SW480 (cell line): Measurements from ENCODE around the gene MYO1E.
"Not testable (repeated sequence)": the region's sequence is repeated elsewhere in the genome, so short reads cannot be mapped to it uniquely, and the experiment has no call there.

Source experiments
- DNase-seq: peaks from one replicate; pipeline ENCODE4 v3.0.0-alpha.2; 2016; ENCODE audit warnings: low spot score

The MYO1E gene

DNA sequence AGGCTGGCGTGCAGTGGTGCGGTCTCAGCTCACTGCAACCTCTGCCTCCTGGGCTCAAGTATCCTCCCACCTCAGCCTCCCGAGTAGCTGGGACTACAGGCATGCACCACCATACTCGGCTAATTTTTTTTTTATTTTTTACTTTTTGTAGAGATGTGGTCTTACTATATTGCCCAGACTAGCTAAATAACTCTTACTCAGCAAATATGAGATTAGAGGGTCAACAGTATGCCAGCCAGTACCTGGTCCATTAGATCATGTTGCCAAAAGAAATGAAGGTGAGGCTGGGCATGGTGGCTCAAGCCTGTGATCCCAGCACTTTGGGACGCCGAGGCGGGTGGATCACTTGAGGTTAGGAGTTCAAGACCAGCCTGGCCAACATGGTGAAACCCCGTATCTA, 210.6 kb downstream of the MYO1E start:
- DNase-seq, result not testable (repeated sequence)

DNA sequence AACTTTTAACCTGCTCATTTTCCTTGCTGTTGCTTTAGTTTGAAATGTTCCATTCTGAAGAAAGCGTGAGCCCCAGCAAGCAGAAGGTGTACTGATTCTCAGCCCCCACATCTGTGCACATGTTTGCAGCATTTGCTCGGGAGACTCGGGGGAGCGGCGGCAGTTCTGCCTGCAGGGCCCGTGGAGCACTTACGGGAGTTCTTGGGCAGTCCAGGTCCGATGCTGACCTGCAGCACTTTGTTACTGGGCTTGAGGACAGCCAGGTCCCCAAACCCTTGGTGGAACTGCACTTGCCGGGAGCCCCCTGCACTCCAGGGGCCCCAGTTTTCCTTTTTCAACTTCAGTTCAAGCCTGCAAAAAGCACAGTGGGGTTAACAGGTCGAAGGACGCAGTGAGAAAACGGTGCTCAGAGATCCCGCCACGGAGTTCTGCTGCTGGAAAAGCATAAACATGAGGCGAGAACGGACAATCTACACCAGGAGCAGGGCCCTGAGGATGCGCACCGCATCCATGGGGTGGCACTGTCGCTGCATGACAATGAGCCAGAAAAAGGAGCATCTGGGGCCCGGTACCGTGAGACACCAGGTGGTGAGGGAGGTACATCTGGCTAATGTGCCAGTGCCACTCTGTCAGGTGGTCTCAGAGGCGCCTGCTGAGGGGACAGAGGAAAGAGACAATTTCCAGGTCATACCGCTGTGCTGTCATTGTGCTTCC, 211.6 kb downstream of the MYO1E start:
- peak; percentile 22 for DNase-seq

DNA sequence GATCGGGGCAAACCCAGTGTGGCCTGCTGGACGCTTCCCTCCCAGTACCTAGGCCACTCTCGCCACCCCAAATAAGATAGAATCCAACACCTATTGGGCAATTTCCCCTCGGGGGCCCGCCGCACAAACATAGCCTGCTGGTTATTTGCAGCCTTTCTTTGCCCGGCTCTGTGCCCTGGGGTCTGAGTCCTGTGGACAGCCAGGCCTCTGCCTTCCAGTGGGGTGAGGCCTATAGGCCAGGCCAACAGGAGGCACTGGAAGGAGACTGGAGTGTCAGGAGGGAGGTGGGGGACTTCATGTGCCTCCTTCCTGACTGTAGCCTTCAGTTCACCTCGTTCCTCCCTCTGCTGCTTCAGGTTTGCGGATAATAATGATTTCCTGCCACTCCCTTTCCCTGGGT, 213.5 kb downstream of the MYO1E start:
- DNase-seq, result no peak

DNA sequence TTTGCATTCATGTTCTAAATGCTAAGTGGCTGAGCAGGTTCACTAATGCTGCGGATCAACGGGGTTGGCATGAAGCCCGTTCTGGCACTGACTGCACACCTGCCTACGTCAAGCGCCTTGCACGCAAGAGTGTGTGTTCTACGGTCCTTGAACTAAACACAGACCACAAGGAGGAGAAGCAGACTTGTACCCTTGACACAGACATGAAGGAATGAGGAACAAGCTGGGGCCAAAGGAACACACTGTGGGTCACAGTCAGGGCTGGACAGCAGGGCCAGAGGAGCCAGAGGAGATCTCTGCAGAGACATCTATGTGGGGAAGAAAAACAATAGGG, 214.0 kb downstream of the MYO1E start:
- no peak for DNase-seq

DNA sequence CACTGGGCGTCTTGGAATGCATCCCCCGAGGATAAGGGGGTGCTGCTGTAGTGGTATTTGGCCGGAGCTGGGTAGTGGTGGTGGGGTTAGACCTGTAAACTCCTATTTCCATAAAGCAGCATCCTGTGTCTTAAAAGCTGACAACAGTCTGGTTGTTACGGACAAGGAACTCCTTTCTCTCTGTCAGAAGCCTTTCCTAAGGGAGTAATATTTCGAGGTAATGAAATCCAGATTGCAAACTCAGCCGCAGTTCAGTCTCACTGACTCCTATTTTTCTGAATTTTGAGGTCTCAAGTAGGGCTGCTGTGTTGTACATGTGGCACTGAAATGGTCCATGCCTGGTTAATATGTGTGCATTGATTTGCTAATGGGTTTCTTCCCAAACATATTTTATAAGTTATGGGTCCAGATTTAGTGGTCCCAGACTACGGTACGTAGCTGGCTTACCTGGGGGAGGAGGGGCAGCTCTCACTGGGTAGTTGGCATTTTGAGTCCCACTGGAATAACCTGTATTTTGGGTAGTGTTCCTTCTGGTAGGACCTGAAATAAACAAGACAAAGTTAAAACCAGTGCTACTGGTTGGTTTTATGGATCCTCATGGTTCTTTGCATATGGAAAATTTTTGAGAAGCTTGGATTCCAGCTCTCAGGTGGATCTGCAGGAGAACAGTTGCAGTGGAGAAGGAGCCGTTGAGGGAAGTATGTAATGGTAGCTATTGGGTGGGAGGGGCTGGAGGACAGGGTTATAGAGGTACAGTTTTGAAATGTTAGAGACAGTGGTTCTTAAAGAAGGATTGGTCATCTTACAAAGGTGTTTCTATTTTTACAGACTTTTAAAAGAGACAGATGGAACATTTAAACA, 214.6 kb downstream of the MYO1E start:
- DNase-seq, result no peak

DNA sequence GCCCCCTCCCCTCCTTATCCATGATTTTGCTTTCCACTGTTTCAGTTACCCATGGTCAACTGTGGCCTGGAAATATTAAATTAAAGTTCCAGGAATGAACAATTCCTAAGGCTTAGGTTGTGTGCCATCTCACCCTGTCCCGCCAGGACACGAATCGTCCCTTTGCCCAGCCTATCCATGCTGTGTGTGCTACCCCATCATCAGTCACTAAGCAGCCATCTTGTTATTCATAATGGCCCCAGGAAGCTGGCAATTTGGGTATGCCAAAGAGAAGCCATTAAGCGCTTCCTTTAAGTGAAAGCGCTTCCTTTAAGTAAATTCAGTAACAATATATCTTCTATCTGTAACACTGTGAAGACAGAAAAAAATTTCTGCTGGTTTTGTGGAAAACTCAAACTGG, 215.3 kb downstream of the MYO1E start:
- no peak for DNase-seq

DNA sequence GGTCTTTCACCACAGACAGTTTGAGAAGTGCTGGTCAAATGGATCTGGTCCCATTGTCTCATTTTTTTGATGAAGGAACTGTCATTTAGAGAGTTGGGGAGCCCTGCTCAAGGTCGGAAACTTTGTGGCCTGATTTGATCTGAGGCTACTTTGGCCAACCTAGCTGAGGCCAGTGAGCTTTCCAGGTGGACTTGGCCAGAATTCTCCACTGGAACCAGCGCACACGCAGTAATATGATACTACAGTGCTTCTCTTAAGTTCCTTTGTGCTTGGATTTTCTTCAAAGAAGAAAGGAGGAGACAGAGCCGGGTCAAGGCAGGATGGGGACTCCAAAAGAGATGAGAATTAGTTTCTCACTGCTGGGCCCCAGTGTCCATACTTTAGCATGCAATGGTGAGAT, 217.2 kb downstream of the MYO1E start:
- no peak for DNase-seq

DNA sequence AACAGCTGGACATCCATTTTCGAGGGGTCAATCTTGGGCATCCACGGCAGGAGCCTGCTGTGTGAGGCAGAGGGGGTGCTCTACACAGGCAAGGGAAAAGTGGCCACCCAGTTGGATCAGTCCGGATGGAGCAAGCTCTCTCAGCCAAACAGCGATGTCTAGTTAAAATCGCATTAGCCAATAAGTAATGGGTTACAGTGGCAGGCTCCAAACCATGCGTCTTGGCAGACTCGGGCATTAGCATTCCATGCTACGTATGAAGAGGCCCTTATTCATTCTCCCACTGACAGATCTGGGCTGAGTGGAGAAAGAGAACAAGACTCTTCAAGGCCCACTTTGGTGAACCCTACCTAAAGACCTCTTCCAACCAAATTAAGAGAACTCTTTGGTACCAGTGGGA, 218.4 kb downstream of the MYO1E start:
- no peak for DNase-seq

DNA sequence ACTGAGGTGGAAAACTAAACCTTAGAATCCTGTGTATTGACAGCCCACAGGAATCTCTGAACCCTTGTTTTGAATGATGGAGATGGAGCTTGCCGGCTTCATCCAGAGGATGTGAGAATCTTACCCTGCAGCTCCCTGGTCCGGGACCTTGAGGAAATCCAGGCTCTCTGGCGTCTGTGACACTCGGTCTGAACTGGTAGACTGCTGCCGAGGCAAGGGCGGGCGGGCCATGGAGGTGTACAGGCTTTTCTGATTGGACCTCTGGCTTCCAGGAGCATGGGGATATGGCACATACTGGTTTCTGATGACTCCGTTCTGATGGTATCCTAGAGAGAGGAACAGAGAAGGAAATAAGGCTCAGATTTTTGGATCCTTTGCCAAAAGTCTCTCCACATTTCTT, 219.2 kb downstream of the MYO1E start:
- DNase-seq, result no peak

DNA sequence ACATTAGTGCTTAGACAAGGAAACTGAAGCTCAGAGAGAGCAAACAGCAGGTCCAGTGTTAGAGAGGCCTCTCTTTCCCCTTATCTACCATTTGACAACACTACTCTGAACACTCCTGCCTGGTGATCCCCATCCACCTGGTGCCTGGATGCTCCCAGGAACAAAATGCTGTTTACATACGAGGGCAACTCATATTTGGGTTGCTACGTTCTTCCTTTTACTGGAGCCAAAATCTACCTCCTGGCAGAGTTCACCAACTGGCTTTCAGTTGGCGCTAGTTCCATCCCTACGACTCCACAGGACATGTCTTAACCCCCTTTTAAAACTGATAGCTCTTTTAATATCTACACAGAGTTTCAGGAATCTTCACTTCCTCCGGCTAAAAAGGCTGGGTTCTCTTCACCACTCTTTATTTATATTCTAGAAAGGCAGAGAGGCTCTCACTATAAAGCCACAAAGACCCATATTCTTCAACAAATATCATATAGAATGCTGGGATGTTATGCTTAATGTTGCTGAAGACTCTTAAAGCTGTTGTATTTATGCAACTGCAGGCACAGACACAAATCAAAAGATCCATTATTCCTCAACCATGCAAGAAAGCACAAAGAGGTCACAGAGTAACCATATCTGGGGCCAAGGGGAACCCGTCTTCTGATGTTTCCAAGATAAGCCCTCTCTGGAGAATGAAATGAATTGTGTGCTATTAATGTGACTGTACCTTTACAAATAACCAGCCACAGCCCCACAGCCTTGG, 219.8 kb downstream of the MYO1E start:
- DNase-seq, result no peak

DNA sequence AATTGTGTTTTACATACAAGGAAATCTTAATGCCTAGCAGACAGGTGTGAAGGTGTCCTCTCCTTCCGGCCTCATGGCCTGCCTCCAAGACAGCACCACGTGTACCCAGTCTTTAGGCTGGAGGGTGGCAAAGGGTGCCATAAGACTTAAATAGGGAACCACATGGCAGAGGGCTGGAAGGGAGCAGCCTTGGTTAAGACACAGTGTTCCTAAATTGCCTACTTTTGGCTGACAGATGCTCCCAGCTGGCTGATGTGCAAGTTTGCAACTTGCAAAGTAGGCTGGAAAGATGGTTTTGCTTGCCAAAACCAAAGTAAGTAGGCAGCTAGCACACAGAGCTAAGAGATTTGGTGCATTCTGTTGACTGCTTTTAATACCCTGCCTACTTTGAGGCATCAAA, 222.5 kb downstream of the MYO1E start:
- no peak for DNase-seq

DNA sequence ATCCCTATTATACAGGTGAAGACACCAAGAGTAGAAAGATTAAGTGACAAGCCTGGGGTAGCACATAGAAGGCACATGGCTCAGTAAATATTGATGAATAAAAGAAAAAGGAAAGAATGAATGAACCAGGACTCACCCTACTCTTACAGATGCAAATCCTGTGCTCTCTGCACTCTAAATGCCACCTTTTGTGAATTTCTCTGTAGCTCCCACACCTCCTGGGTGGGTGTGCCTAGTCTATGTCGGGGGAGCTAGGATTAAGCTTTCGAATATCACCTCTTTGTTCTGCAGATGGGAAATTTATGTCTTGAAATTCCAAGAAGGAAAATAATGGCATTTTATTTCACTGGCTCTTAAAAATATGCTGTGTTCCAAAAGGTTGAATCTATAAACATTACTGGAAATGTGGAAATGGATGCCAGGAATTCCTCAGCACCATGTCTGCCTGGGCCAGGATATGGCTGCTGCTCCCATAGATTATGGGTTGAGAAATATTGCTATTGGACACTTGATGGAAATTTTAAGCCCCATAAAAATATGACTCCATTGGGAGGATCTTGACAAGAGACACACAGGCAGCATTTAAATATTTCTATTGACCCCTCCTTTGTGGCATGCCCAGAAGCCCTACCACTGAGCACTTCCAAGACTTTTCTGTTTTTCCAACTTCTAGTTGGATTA, 224.4 kb downstream of the MYO1E start:
- DNase-seq, result no peak

DNA sequence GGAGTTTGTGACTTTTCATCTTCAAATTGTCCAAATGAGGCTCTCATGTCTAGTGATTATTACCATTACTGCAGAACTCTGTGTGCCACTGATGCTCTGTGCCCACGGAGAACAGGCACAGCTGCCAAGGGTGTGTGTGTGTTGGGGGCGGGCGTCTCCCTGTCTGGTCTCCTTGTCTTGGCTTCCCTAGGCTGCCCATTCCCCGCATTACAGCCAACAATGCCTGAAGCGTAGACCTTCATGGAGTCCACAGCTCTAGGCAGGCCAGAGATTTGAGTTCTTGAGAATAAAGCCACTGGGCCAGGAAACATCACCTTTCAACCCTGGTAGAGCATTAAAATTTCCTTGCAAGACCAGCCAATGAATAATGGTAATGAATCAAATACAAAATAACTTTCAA, 225.0 kb downstream of the MYO1E start:
- DNase-seq, result no peak

DNA sequence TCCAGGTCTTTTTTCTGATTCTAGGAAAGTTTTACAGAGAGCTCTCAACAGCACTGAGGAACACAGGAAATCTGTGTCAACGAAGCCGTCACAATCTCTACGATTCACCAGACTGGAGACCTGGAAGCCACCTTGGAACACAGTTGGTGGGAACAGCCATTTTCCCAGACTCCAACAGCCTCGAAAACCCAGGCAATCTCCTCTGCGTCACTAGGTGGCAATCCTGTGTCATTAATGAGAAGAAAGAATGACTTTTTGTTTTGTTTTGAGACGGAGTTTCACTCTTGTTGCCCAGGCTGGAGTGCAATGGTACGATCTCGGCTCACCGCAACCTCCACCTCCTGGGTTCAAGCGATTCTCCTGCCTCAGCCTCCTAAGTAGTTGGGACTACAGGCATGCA, 228.1 kb downstream of the MYO1E start:
- not testable (repeated sequence) for DNase-seq

DNA sequence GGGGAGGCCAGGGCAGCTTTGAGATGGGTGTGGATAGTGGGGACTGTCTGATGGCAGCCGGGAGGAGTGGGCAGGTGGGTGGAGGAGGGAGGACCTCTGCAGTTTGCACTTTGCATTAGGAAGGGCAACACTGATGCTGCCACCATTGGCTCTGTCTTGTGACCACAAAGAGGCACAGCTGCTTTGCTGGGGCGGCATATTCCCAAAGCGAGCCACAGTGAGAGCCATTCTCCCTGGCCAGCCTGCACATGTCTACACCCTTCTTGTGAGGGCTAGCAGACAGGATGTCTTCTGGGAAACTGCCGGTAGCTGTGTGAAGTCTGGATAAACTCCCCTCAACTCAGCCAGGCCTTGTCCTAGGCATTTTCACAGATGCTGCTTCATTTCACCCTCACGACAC, 229.4 kb downstream of the MYO1E start:
- DNase-seq, result no peak

DNA sequence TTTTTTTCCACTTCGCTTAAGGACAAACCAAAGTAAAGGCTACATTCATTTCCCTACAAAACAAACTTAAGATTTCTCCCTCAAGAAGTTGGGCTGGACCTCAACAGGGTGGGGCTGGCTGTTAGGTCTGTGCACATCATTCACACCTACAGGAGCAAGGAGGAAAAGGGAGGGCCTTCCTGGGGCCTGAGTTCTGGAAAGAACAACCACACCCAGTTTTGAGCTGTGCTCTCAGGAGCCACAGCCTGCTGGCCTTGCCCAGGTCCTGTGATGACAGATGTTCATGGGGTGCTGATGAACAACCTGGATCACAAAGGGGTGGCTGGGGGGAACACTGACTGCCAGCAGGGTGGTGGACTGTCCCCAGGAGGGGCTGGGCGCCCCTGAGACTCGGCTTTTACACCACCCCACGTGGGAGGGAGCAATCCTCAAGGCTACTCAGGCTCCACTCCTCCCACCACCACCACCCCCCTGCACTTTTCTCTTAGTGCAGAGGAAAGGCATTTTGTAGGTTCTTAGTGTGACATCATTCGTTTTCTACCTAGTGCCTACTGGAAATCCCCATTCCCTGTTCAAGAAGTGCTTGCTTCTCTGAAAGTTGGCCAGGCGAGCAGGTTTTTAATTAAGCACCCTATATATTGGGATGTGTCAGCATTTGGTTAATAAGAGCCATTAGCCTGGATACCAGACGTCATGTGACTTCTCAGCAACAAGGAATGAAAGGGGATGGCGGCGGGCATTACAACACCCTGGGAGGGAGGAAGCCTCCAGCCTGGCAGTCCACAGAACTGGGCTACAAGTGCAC, 232.0 kb downstream of the MYO1E start:
- no peak for DNase-seq

DNA sequence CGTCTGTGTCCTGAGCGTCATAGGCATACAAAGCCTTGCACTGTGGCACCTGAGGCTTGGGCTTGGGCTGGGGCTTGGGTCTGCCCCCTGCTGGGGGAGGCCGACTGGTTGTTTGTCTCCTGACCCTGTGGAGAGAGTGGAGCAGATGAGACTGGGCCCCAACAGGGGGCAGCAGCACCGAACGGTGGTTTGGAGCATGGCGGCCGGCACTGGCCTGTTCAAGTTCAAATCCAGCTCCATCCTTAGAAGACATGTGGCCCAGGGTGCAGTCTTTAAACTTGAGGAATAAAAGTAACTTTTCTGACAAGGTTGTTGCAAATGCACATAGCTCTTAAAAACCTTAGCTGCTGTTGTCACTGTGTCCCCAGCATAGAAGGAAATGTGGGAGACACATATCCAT, 234.4 kb downstream of the MYO1E start:
- DNase-seq, result peak; percentile 3

DNA sequence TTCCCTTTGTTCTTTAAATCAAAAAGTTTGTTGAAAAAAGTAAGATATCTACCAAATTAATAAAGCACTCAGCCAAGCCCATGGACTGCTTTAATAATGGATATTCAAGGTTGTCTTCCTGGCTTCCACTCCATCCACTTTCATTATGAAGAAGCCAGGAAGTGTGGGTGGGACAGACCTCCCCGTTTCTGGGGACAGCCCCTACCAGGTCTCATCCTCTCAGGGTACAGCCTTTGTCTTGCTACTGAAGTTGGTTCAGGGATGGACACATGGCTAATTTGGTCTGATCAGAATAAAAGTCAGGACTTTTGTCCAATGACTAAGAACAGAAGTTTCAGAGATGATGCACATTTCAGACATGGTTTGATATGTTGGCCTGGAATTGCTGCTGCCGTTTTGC, 235.1 kb downstream of the MYO1E start:
- DNase-seq, result no peak

DNA sequence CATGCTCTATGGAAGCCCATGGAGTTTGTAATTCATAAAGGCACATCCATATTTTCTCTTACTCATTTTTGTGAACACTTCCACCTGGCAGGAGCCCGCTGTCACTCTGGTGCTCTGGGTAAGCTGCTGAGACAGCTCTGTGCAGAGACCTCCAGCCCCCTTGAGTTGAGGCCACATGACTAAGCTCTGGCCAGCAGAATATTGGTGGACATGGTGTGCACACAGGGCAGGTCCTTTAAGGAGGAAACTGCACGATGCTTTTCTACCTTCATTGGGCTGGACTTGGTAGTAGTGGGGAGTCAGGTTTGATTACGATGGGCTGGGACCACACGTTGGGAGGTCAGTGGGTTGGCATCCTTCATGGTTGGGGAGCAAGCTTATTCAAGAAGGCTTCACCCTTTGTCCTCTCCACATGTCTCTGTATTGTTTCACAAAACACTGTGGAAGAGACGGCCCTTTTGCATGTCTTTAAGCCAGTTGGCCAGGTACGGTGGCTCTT, 238.7 kb downstream of the MYO1E start:
- no peak for DNase-seq

DNA sequence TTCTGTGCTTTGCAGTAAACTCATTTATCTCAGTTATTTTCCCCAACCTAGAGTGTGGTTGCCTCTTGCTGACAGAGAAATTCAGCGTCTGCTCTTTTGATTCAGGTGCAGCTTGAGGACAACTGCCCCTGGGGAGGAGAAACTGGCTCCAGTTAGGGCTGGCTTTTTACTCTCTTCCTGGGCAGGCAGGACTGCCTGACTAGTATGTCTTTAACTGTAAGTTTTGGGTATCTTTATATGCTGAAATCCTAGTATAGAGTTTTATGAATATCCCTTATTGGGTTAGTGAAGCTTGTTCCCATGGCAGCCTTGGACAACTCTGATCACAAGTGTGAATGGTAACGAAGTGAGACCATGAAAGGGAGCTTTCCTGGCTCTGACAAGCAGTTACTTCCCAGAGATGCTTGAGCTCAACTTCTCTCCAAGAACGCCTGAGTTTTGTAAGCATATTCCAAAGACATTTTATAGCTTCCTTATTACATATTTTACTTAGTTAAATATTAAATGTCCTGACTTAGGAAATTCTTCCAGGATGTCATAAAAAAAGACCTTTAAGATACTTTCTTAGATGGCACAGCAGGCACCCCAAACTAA, 240.6 kb downstream of the MYO1E start:
- DNase-seq, result no peak

DNA sequence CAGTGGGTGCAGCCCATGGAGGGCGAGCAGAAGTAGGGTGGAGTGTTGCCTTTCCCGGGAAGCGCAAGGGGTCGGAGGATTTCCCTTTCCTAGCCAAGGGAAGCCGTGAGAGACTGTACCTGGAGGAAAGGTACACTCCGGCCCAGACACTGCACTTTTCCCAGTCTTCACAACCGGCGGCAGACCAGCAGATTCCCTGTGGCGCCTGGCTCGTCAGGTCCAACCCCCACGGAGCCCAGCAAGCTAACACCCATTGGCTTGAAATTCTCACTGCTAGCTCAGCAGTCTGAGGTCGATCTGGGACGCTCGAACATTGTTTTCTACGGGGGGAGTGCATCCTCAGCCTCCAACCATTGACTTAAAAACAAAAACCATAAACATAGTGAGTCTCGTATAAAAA, 241.2 kb downstream of the MYO1E start:
- DNase-seq, result no peak
